GM12865 (cell line): ENCODE measurements around the gene SLC39A11.

Experiments used
- DNase-seq: peaks from one replicate; pipeline ENCODE4 v3.0.0; 2010; ENCODE audit warnings: low read depth
- H3K4me3 ChIP-seq: 2 replicates; pipeline ENCODE4 v1.5.1; 2011; ENCODE audit warnings: mild to moderate bottlenecking, low read depth, low read length, control low read depth
- CTCF ChIP-seq: IDR thresholded peaks from 2 replicates; pipeline ENCODE4 v1.5.1; 2011; ENCODE audit warnings: low read length, control low read depth, low read depth, inconsistent platforms; ENCODE audit not compliant: insufficient read depth; ENCODE audit errors: missing control alignments

The SLC39A11 gene

GRCh38 chr17:72706396-72706981 lies 386.0 kb downstream of the SLC39A11 start:
- H3K4me3 ChIP-seq, result no peak overlapping the region
- TF ChIP-seq CTCF, result no peak
- DNase-seq, result no peak

GRCh38 chr17:72705905-72706395 lies 386.5 kb downstream of the SLC39A11 start:
- TF ChIP-seq CTCF, result no peak
- peak; percentile 77 for DNase-seq
- H3K4me3 ChIP-seq, result no peak overlapping the region

GRCh38 chr17:72702998-72703397 lies 389.5 kb downstream of the SLC39A11 start:
- TF ChIP-seq CTCF, result no peak
- no peak for DNase-seq
- H3K4me3 ChIP-seq, result no peak overlapping the region

GRCh38 chr17:72702136-72702735 lies 390.3 kb downstream of the SLC39A11 start:
- no peak for DNase-seq
- no peak for TF ChIP-seq CTCF
- H3K4me3 ChIP-seq, result no peak overlapping the region

- no peak overlapping the region for H3K4me3 ChIP-seq
- no peak for DNase-seq
- no peak for TF ChIP-seq CTCF
These were observed 392.3 kb downstream of the SLC39A11 start for GRCh38 chr17:72700226-72700625.

- no peak for TF ChIP-seq CTCF
- no peak for DNase-seq
- H3K4me3 ChIP-seq, result no peak overlapping the region
These were observed 392.9 kb downstream of the SLC39A11 start for GRCh38 chr17:72699545-72699944.
